Superior temporal gyrus (tissue), 1 donor: ENCODE measurements around the gene PSD4.

ENCODE experiments used
- DNase-seq: peaks from one replicate; pipeline ENCODE4 v3.0.0-alpha.2; 2016; ENCODE audit errors: extremely low spot score

PSD4 gene

GRCh38 chr2:113207021-113207420 lies 33.2 kb downstream of the PSD4 start:
- DNase-seq, result no peak

- DNase-seq, result no peak
Observed at GRCh38 chr2:113208396-113208795, 34.6 kb downstream of the PSD4 start.

- no peak for DNase-seq
Observed at GRCh38 chr2:113209011-113209645, 35.4 kb downstream of the PSD4 start.

GRCh38 chr2:113209646-113210171 lies 35.9 kb downstream of the PSD4 start:
- DNase-seq, result no peak

GRCh38 chr2:113211226-113212105 lies 37.7 kb downstream of the PSD4 start:
- no peak for DNase-seq

GRCh38 chr2:113212245-113213060 lies 38.7 kb downstream of the PSD4 start:
- DNase-seq, result no peak

- DNase-seq, result no peak
Observed at GRCh38 chr2:113213061-113213930, 39.5 kb downstream of the PSD4 start.

- DNase-seq, result no peak
Observed at GRCh38 chr2:113214141-113214540, 40.4 kb downstream of the PSD4 start.

GRCh38 chr2:113215056-113215455 lies 41.3 kb downstream of the PSD4 start:
- no peak for DNase-seq

- no peak for DNase-seq
Observed at GRCh38 chr2:113216321-113216720, 42.5 kb downstream of the PSD4 start.

- no peak for DNase-seq
Observed at GRCh38 chr2:113216891-113217454, 43.2 kb downstream of the PSD4 start.

GRCh38 chr2:113217455-113218282 lies 43.9 kb downstream of the PSD4 start:
- DNase-seq, result no peak

- no peak for DNase-seq
Observed at GRCh38 chr2:113218283-113219091, 44.7 kb downstream of the PSD4 start.

- DNase-seq, result no peak
Observed at GRCh38 chr2:113219092-113219441, 45.3 kb downstream of the PSD4 start.

GRCh38 chr2:113219525-113219888 lies 45.7 kb downstream of the PSD4 start:
- no peak for DNase-seq

- DNase-seq, result no peak
Observed at GRCh38 chr2:113219889-113220641, 46.3 kb downstream of the PSD4 start.

- DNase-seq, result no peak
Observed at GRCh38 chr2:113220970-113221708, 47.4 kb downstream of the PSD4 start.

GRCh38 chr2:113221846-113222245 lies 48.1 kb downstream of the PSD4 start:
- DNase-seq, result no peak
